GM10847 (cell line): ENCODE measurements around the gene NMBR.

Experiments
- POLR2A ChIP-seq: IDR thresholded peaks from 2 replicates; pipeline ENCODE4 v1.6.1; 2011; ENCODE audit not compliant: insufficient read length; ENCODE audit errors: extremely low read depth

NMBR gene

GRCh38 chr6:142162780-142163179, 15.9 kb upstream of the NMBR start:
- TF ChIP-seq POLR2A: no peak

- TF ChIP-seq POLR2A: no peak
Observed at GRCh38 chr6:142155895-142156757, 9.2 kb upstream of the NMBR start.

DNA sequence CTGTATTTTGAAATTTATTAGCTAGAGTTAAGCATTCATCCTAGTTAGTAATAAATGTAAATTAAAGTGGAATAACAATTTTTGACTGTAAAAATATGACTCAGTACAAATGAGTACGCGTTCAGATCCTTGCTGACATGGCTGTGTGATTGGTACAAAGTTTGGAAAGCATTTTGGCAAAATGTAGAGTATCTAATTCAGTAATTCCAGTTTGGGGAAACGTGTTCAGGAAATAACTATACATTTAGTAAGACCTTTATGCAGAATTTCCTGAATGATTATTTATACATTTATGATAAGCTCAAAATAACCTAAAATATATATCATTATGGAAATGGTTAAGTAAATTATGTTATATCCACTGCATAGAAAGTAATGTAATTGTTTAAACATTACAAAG, 8.2 kb upstream of the NMBR start:
- TF ChIP-seq POLR2A: no peak

DNA sequence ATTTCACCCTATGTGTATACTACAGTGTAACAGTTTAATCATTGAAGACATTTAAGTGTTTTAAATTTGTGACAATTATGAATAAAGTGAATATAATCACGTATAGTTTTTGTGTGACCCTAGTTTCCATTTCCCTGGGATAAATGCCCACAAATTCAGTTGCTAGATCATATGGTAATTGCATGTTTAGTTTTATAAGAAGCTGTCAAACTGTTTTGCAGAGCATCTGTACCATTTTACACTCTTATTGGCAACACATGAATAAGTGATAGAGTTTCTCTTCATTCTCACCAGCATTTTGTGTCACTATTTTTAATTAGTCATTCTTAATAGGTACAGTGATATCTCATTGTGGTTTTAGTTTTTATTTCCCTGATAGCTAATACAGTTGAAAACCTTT, 7.4 kb upstream of the NMBR start:
- TF ChIP-seq POLR2A: no peak

GRCh38 chr6:142153196-142153595, 6.3 kb upstream of the NMBR start:
- no peak for TF ChIP-seq POLR2A

GRCh38 chr6:142152746-142153145, 5.8 kb upstream of the NMBR start:
- TF ChIP-seq POLR2A: no peak

GRCh38 chr6:142138876-142139275, 8.0 kb downstream of the NMBR start:
- no peak for TF ChIP-seq POLR2A

GRCh38 chr6:142132625-142133024, 14.3 kb downstream of the NMBR start, which contains the start of gene GJE1:
Gene GJE1, plus strand, starts transcription at chr6:142132925. Its CDS starts 234 bp downstream, at chr6:142133159.
- no peak for TF ChIP-seq POLR2A

DNA sequence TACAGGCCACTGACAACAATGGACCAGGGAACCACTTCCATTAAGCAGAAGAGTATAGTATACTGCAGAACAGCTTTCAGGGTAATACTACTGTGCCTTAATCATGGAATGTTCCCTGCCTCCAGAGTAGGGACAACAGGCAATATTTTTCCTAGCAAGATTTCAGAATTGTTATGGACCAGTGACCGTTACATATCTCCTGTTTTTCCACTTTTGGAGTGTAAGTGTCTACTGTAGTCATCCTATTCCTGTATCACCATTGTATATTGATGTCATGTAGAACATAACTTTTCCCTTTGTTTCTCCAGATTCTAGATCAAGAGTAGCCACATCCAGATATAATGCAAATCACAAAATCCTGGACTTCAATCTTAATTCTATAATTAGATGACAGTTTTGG, 16.1 kb downstream of the NMBR start:
- no peak for TF ChIP-seq POLR2A

GRCh38 chr6:142121342-142121741, 25.6 kb downstream of the NMBR start:
- no peak for TF ChIP-seq POLR2A

- TF ChIP-seq POLR2A: no peak
Observed at GRCh38 chr6:142118925-142119324, 28.0 kb downstream of the NMBR start.

- TF ChIP-seq POLR2A: no peak
Observed at GRCh38 chr6:142118328-142118727, 28.6 kb downstream of the NMBR start.

DNA sequence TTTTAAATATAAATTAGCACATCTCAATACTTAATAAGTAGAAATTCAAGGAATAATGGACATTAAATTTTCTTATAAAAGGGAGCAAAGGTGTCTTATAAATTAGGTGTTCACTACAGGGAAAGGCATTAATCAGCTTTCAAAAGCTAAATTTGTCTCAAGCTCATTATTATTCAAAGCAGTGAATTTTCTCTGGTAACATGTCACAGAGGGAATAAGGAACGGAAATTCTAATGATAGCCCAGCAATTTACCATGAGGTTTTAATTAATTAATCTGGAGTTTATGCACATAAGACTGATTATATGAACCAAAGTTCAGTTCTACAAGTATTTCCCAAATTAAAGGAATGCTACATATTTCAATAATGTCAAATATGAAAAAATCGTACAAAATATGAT, 29.6 kb downstream of the NMBR start:
- TF ChIP-seq POLR2A: no peak

- no peak for TF ChIP-seq POLR2A
Observed at GRCh38 chr6:142112451-142113061, 34.4 kb downstream of the NMBR start.

DNA sequence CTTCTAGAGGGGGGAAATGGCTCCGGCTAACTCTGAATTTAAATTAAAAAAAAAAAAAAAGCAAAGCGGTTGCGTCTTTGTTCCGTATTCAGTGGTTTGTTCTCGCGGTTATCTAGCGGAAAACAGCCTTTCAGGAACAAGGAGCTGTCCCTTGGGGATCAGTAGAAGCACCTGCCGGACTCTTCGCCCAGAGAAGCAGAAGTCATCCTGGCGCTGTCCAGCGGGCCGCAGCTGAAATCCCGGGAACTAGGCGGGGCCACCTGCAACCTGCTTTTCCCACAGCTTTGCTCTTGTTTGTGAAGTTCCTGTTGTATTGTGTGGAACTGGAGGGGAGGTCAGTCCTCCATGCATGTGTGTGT, 58.1 kb downstream of the NMBR start:
- no peak for TF ChIP-seq POLR2A
